Gastrocnemius medialis (tissue), 4 donors: ENCODE measurements around the gene GRIK3. TPM values are rescaled to one million over a fixed set of nuclear protein-coding genes. Genes with fewer than 3 reads are reported as not detected.

Source experiments
- ATAC-seq, 2 donors: fragments of 150-250 bp; one replicate each; pipeline ENCODE4 v1.9.1; 2016
- DNase-seq, 2 donors: peaks; one replicate each; pipeline ENCODE4 v3.0.0-alpha.2; 2019
- H3K27ac ChIP-seq, 4 donors: fragments of 200-600 bp; sonication (generic); 1 replicate in 1 of 4; 2 replicates in 3 of 4; pipeline ENCODE4 v1.5.1; 2016 to 2018; ENCODE audit warnings: mild to moderate bottlenecking in 2 of 4, moderate library complexity in 1 of 4
- H3K27me3 ChIP-seq, 3 donors: fragments of 200-600 bp; sonication (generic) in 2 of 3; 1 replicate in 1 of 3; 2 replicates in 2 of 3; pipeline versions ENCODE4 v1.5.1 to v1.6.0; 2016 to 2019; ENCODE audit warnings: mild to moderate bottlenecking in 1 of 3, moderate library complexity in 1 of 3
- H3K36me3 ChIP-seq, 2 donors: fragments of 200-600 bp; sonication (generic) in 1 of 2; one replicate each; pipeline ENCODE4 v1.5.1; 2017 to 2018
- H3K4me1 ChIP-seq, 2 donors: fragments of 200-600 bp; sonication (generic) in 1 of 2; one replicate each; pipeline ENCODE4 v1.5.1; 2016 to 2017; ENCODE audit warnings: mild to moderate bottlenecking in 2 of 2
- H3K4me3 ChIP-seq, 4 donors: fragments of 200-600 bp; sonication (generic) in 3 of 4; 1 replicate in 1 of 4; 2 replicates in 3 of 4; pipeline ENCODE4 v1.5.1; 2016 to 2019; ENCODE audit warnings: mild to moderate bottlenecking in 2 of 4
- H3K9me3 ChIP-seq, 3 donors: fragments of 200-600 bp; sonication (generic) in 2 of 3; 1 replicate in 1 of 3; 2 replicates in 2 of 3; pipeline ENCODE4 v1.5.1; 2016 to 2019
- CTCF ChIP-seq, 5 experiments: fragments of 450-650 bp in 3 of 5; fragments of 200-600 bp in 2 of 5; sonication (generic) in 2 of 5; IDR thresholded peaks in 4 of 5; conservative IDR thresholded peaks in 1 of 5; 1 replicate in 4 of 5; 2 replicates in 1 of 5; pipeline ENCODE4 v1.5.1; 2016 to 2019; ENCODE audit warnings: antibody characterized with exemption in 5 of 5, mild to moderate bottlenecking in 3 of 5, moderate library complexity in 3 of 5
- POLR2A ChIP-seq, 2 donors: fragments of 450-650 bp; IDR thresholded peaks; one replicate each; pipeline ENCODE4 v1.6.1; 2017; ENCODE audit warnings: antibody characterized with exemption in 2 of 2, mild to moderate bottlenecking in 2 of 2, moderate library complexity in 2 of 2
- in situ Hi-C, 4 donors: fragments of 200-750 bp; cut with MboI; loops; one replicate each; pipeline versions ENCODE4 v1.15.0 to v1.8.0; 2017; ENCODE audit warnings: low sequenced_read_pairs in 4 of 4
- intact Hi-C: fragments of 100-400 bp; cut with DNase I; formaldehyde crosslinking; loops from one replicate; pipeline ENCODE4 v1.15.1; 2023; ENCODE audit warnings: low total_unique reads
- total RNA-seq, 4 donors: library from RNA; depleted of rRNA; stranded (reverse); fragments of >200 nt; gene quantifications; one replicate each; pipeline versions ENCODE4 v1.1.0 to v1.2.3, GENCODE V29; 2016

The GRIK3 gene
- total RNA-seq, 4 donors from 2014 or later = 0.13 to 0.22 (median 0.13) TPM; not detected in 1

GRCh38 chr1:36981771-36982622 is 52.3 kb downstream of the GRIK3 start:
- no peak overlapping the region for H3K27ac ChIP-seq
- no peak overlapping the region for H3K4me3 ChIP-seq
- H3K9me3 ChIP-seq = no peaks in the 10 kb centered on the region
- in situ Hi-C loops (no loop called here), intact Hi-C loops (no loop called here)
- peaks cover 0 to 32% (median 20%) of the 10 kb centered on the region in 3 donors for H3K27me3 ChIP-seq
- TF ChIP-seq CTCF (IDR thresholded peaks at IDR 0.05 in 4 of 5, conservative IDR thresholded peaks at IDR 0.05 in 1 of 5) = no peak
- no peak for TF ChIP-seq POLR2A (IDR thresholded peaks at IDR 0.05)
- no peaks in the 10 kb centered on the region for H3K4me1 ChIP-seq
- DNase-seq (no peak), ATAC-seq (no peak)
- H3K36me3 ChIP-seq = no peaks in the 10 kb centered on the region

- ATAC-seq = no peak
- no peak for DNase-seq
- no peaks in the 10 kb centered on the region for H3K4me1 ChIP-seq
- H3K27me3 ChIP-seq = peaks cover 0 to 32% (median 20%) of the 10 kb centered on the region in 3 donors
- no peaks in the 10 kb centered on the region for H3K9me3 ChIP-seq
- intact Hi-C loops (no loop called here), in situ Hi-C loops (no loop called here)
- H3K36me3 ChIP-seq = no peaks in the 10 kb centered on the region
- H3K4me3 ChIP-seq = no peak overlapping the region
- TF ChIP-seq CTCF (IDR thresholded peaks at IDR 0.05 in 4 of 5, conservative IDR thresholded peaks at IDR 0.05 in 1 of 5) = no peak
- no peak for TF ChIP-seq POLR2A (IDR thresholded peaks at IDR 0.05)
- no peak overlapping the region for H3K27ac ChIP-seq
These were observed 53.2 kb downstream of the GRIK3 start for GRCh38 chr1:36981126-36981525.

- H3K9me3 ChIP-seq = no peaks in the 10 kb centered on the region
- no peaks in the 10 kb centered on the region for H3K36me3 ChIP-seq
- in situ Hi-C loops (no loop called here), intact Hi-C loops (no loop called here)
- no peaks in the 10 kb centered on the region for H3K4me1 ChIP-seq
- ATAC-seq (no peak), DNase-seq (no peak)
- H3K27me3 ChIP-seq = peaks cover 0 to 32% (median 20%) of the 10 kb centered on the region in 3 donors
- no peak overlapping the region for H3K27ac ChIP-seq
- no peak overlapping the region for H3K4me3 ChIP-seq
- TF ChIP-seq POLR2A (IDR thresholded peaks at IDR 0.05) (no peak), CTCF (IDR thresholded peaks at IDR 0.05 in 4 of 5, conservative IDR thresholded peaks at IDR 0.05 in 1 of 5) (no peak)
These were observed 56.4 kb downstream of the GRIK3 start for GRCh38 chr1:36977731-36978406.

GRCh38 chr1:36975642-36976041 is 58.7 kb downstream of the GRIK3 start:
- Histone ChIP-seq H3K27me3 (peaks cover 0 to 21% (median 15%) of the 10 kb centered on the region in 3 donors), H3K4me1 (no peaks in the 10 kb centered on the region), H3K9me3 (no peaks in the 10 kb centered on the region), H3K4me3 (no peak overlapping the region), H3K27ac (no peak overlapping the region), H3K36me3 (no peaks in the 10 kb centered on the region)
- ATAC-seq = no peak
- in situ Hi-C loops = no loop called here
- intact Hi-C loops = no loop called here
- DNase-seq = no peak
- TF ChIP-seq CTCF (IDR thresholded peaks at IDR 0.05 in 4 of 5, conservative IDR thresholded peaks at IDR 0.05 in 1 of 5) (no peak), POLR2A (IDR thresholded peaks at IDR 0.05) (no peak)
